HG02610 (cell line): ENCODE data around the gene ANKH.

Experiments
- ATAC-seq: cut with Tn5 transposase; IDR thresholded peaks from one replicate; pipeline ENCODE4 v1.9.1; 2021; ENCODE audit warnings: mild to moderate bottlenecking, moderate library complexity; ENCODE audit not compliant: unreplicated experiment

The ANKH gene

GRCh38 chr5:14767053-14767452 is 104.5 kb downstream of the ANKH start:
- no peak for ATAC-seq

- ATAC-seq, result no peak
Observed at GRCh38 chr5:14766584-14766983, 105.0 kb downstream of the ANKH start.

- no peak for ATAC-seq
Observed at GRCh38 chr5:14765587-14765986, 106.0 kb downstream of the ANKH start.

- no peak for ATAC-seq
Observed at GRCh38 chr5:14762549-14763216, 108.9 kb downstream of the ANKH start.

- ATAC-seq, result no peak
Observed at GRCh38 chr5:14760548-14761002, 111.0 kb downstream of the ANKH start.

- no peak for ATAC-seq
Observed at GRCh38 chr5:14759744-14760547, 111.6 kb downstream of the ANKH start.

GRCh38 chr5:14757850-14758249 is 113.7 kb downstream of the ANKH start:
- ATAC-seq, result no peak

- ATAC-seq, result no peak
Observed at GRCh38 chr5:14756478-14756877, 115.1 kb downstream of the ANKH start.

- ATAC-seq, result no peak
Observed at GRCh38 chr5:14753947-14754346, 117.6 kb downstream of the ANKH start.

GRCh38 chr5:14753292-14753691 is 118.3 kb downstream of the ANKH start:
- no peak for ATAC-seq

- no peak for ATAC-seq
Observed at GRCh38 chr5:14752497-14753071, 119.0 kb downstream of the ANKH start.

- ATAC-seq, result no peak
Observed at GRCh38 chr5:14750712-14751111, 120.9 kb downstream of the ANKH start.

GRCh38 chr5:14749579-14750101 is 121.9 kb downstream of the ANKH start:
- no peak for ATAC-seq

- no peak for ATAC-seq
Observed at GRCh38 chr5:14748180-14748900, 123.2 kb downstream of the ANKH start.

- ATAC-seq, result no peak
Observed at GRCh38 chr5:14745753-14746152, 125.8 kb downstream of the ANKH start.

- ATAC-seq, result no peak
Observed at GRCh38 chr5:14745188-14745563, 126.4 kb downstream of the ANKH start.

GRCh38 chr5:14744296-14745187 is 127.0 kb downstream of the ANKH start:
- ATAC-seq, result no peak

- ATAC-seq, result no peak
Observed at GRCh38 chr5:14743601-14744295, 127.8 kb downstream of the ANKH start.

- no peak for ATAC-seq
Observed at GRCh38 chr5:14742498-14742897, 129.1 kb downstream of the ANKH start.
